GM23338 (cell line): ENCODE results near the gene ANKRD44. TPM values are rescaled to one million over a fixed set of nuclear protein-coding genes. Genes with fewer than 3 reads are reported as not detected.

Source experiments
- ATAC-seq: fragments of 200-7000 bp; cut with Tn5 transposase; 3 replicates; pipeline ENCODE4 v1.9.1; 2020
- DNase-seq: peaks from one replicate; pipeline ENCODE4 v3.0.0-alpha.2; 2015; ENCODE audit warnings: low spot score
- H2AFZ ChIP-seq: fragments of 200-600 bp; sonication (generic); 2 replicates; pipeline ENCODE4 v1.8.0; 2016; ENCODE audit warnings: antibody characterized with exemption, mild to moderate bottlenecking, moderate library complexity
- H3F3A ChIP-seq: fragments of 200-600 bp; sonication (generic); replicated peaks from 2 replicates; pipeline ENCODE4 v1.8.0; 2017; ENCODE audit warnings: antibody characterized with exemption, mixed run types, low read depth
- H3K27ac ChIP-seq: fragments of 200-600 bp; sonication (generic); 2 replicates; pipeline ENCODE4 v1.6.1; 2016; ENCODE audit warnings: low read depth
- H3K27me3 ChIP-seq: fragments of 200-600 bp; sonication (generic); 2 replicates; pipeline ENCODE4 v1.8.0; 2016; ENCODE audit warnings: mild to moderate bottlenecking, mixed run types, moderate library complexity; ENCODE audit not compliant: insufficient read depth
- H3K36me3 ChIP-seq: fragments of 200-600 bp; sonication (generic); 2 replicates; pipeline ENCODE4 v1.8.0; 2016; ENCODE audit warnings: mild to moderate bottlenecking; ENCODE audit not compliant: insufficient read depth
- H3K4me1 ChIP-seq: fragments of 200-600 bp; sonication (generic); 2 replicates; pipeline ENCODE4 v1.8.0; 2016; ENCODE audit warnings: mild to moderate bottlenecking, moderate library complexity; ENCODE audit not compliant: insufficient read depth
- H3K4me2 ChIP-seq: fragments of 200-600 bp; sonication (generic); 2 replicates; pipeline ENCODE4 v1.7.1; 2017; ENCODE audit warnings: mixed run types
- H3K4me3 ChIP-seq: fragments of 200-600 bp; sonication (generic); 2 replicates; pipeline ENCODE4 v1.6.1; 2016; ENCODE audit warnings: mixed run types
- H3K79me2 ChIP-seq: fragments of 200-600 bp; sonication (generic); replicated peaks from 2 replicates; pipeline ENCODE4 v1.8.0; 2017; ENCODE audit warnings: mild to moderate bottlenecking; ENCODE audit not compliant: insufficient read depth
- H3K9me2 ChIP-seq: fragments of 200-600 bp; sonication (generic); 2 replicates; pipeline ENCODE4 v1.8.0; 2017; ENCODE audit not compliant: insufficient read depth
- H4K20me1 ChIP-seq: fragments of 200-600 bp; sonication (generic); replicated peaks from 2 replicates; pipeline ENCODE4 v1.8.0; 2017; ENCODE audit warnings: mild to moderate bottlenecking; ENCODE audit not compliant: insufficient read depth
- H3K27ac Mint-ChIP-seq: 2 replicates; pipeline ENCODE4 v1.8.0; 2020; ENCODE audit warnings: inconsistent platforms, mild to moderate bottlenecking, moderate library complexity, mixed read lengths
- H3K27me3 Mint-ChIP-seq: 3 replicates; pipeline ENCODE4 v1.8.0; 2022; ENCODE audit warnings: low read depth, mild to moderate bottlenecking, moderate library complexity, mixed read lengths, inconsistent platforms; ENCODE audit not compliant: insufficient read depth, poor library complexity
- H3K36me3 Mint-ChIP-seq: 3 replicates; pipeline ENCODE4 v1.8.0; 2021; ENCODE audit warnings: low read depth, mild to moderate bottlenecking, inconsistent platforms, moderate library complexity, mixed read lengths
- H3K4me1 Mint-ChIP-seq: 3 replicates; pipeline ENCODE4 v1.8.0; 2020; ENCODE audit warnings: mild to moderate bottlenecking, inconsistent platforms, mixed read lengths
- H3K4me3 Mint-ChIP-seq: 3 replicates; pipeline ENCODE4 v1.8.0; 2021; ENCODE audit warnings: moderate library complexity, mild to moderate bottlenecking, inconsistent platforms, mixed read lengths
- H3K9me3 Mint-ChIP-seq: 3 replicates; pipeline ENCODE4 v1.8.0; 2020; ENCODE audit warnings: moderate library complexity, mild to moderate bottlenecking, inconsistent platforms, mixed read lengths
- CREB1 ChIP-seq: fragments of 250-450 bp; sonication (Bioruptor Pico); IDR thresholded peaks from 2 replicates; pipeline ENCODE4 v1.5.0; 2020; ENCODE audit warnings: low read depth, mild to moderate bottlenecking, moderate library complexity
- ETS1 ChIP-seq: IDR thresholded peaks from 2 replicates; pipeline ENCODE4 v1.6.1; 2016; ENCODE audit warnings: antibody characterized with exemption
- EZH2 ChIP-seq: fragments of 200-600 bp; sonication (generic); IDR thresholded peaks from one replicate; pipeline ENCODE4 v1.8.0; 2017; ENCODE audit warnings: antibody characterized with exemption, mild to moderate bottlenecking, low read depth; ENCODE audit not compliant: unreplicated experiment
- EZH2phosphoT487 ChIP-seq: fragments of 200-600 bp; sonication (generic); IDR thresholded peaks from one replicate; pipeline ENCODE4 v1.8.1; 2018; ENCODE audit warnings: antibody characterized with exemption; ENCODE audit not compliant: unreplicated experiment
- JUNB ChIP-seq: IDR thresholded peaks from one replicate; pipeline ENCODE4 v1.6.1; 2016; ENCODE audit warnings: antibody characterized with exemption; ENCODE audit not compliant: unreplicated experiment
- NANOG ChIP-seq: IDR thresholded peaks from 2 replicates; pipeline ENCODE4 v1.6.1; 2016; ENCODE audit warnings: antibody characterized with exemption, borderline replicate concordance
- POLR2AphosphoS5 ChIP-seq: IDR thresholded peaks from 2 replicates; pipeline ENCODE4 v1.6.1; 2016; ENCODE audit warnings: antibody characterized with exemption, low read depth
- REST ChIP-seq: IDR thresholded peaks from one replicate; pipeline ENCODE4 v1.6.1; 2018; ENCODE audit warnings: antibody characterized with exemption; ENCODE audit not compliant: unreplicated experiment
- STAT1 ChIP-seq: IDR thresholded peaks from one replicate; pipeline ENCODE4 v1.6.1; 2016; ENCODE audit warnings: antibody characterized with exemption; ENCODE audit not compliant: unreplicated experiment
- ZNF114 ChIP-seq: fragments of 250-450 bp; sonication (Bioruptor Pico); IDR thresholded peaks from 2 replicates; pipeline ENCODE4 v1.5.0; 2020; ENCODE audit warnings: mild to moderate bottlenecking, moderate library complexity
- ZNF331 ChIP-seq: fragments of 250-450 bp; sonication (Bioruptor Pico); IDR thresholded peaks from 2 replicates; pipeline ENCODE4 v1.5.0; 2020; ENCODE audit warnings: low read depth, mild to moderate bottlenecking, moderate library complexity
- polyA plus RNA-seq: library from polyadenylated mRNA; unstranded; fragments of >200 nt; fragmentation: Nextera tagmentation; extraction: Ambion mirVana; gene quantifications from 2 replicates; pipeline ENCODE4 v1.2.1, GENCODE V29; 2016
- total RNA-seq: library from RNA; depleted of rRNA; stranded (reverse); fragments of >200 nt; shearing (Covaris generic); gene quantifications from 2 replicates; pipeline ENCODE4 v1.2.3, GENCODE V29; 2014
- TF ChIP-seq, protein P1 (sequence below): fragments of 250-450 bp; sonication (Bioruptor Pico); IDR thresholded peaks from 2 replicates; pipeline ENCODE4 v1.5.0; 2020; ENCODE audit warnings: mild to moderate bottlenecking, moderate library complexity
- TF ChIP-seq, protein P2 (sequence below), 2 experiments: fragments of 200-600 bp in 1 of 2; sonication (generic) in 1 of 2; conservative IDR thresholded peaks; 2 replicates each; pipeline versions ENCODE4 v1.5.1 to v1.6.1; 2016 to 2017; ENCODE audit warnings: antibody characterized with exemption in 2 of 2, low read depth in 2 of 2, mild to moderate bottlenecking in 2 of 2, moderate library complexity in 1 of 2

ANKRD44 gene
- total and polyA plus RNA-seq, 2 experiments from 2014 or later: 0.44 to 0.56 TPM

- H3K27me3 ChIP-seq: no peaks in the 10 kb centered on the region
- no peak overlapping the region for H3K4me2 ChIP-seq
- no peaks in the 10 kb centered on the region for H3K4me1 Mint-ChIP-seq
- ATAC-seq (no peak), DNase-seq (no peak)
- no peaks in the 10 kb centered on the region for H3K9me2 ChIP-seq
- no peaks in the 10 kb centered on the region for H3K36me3 ChIP-seq
- H3K27ac ChIP-seq: no peak overlapping the region
- H3K9me3 Mint-ChIP-seq: no peaks in the 10 kb centered on the region
- TF ChIP-seq ZNF331 (CRISPR knock-in tag) (no peak), REST (no peak), STAT1 (no peak), EZH2 (no peak), CREB1 (CRISPR knock-in tag) (no peak), ETS1 (no peak), EZH2phosphoT487 (no peak), NANOG (no peak), JUNB (no peak), ZNF114 (CRISPR knock-in tag) (no peak), POLR2AphosphoS5 (no peak)
- TF ChIP-seq, protein P1, sequence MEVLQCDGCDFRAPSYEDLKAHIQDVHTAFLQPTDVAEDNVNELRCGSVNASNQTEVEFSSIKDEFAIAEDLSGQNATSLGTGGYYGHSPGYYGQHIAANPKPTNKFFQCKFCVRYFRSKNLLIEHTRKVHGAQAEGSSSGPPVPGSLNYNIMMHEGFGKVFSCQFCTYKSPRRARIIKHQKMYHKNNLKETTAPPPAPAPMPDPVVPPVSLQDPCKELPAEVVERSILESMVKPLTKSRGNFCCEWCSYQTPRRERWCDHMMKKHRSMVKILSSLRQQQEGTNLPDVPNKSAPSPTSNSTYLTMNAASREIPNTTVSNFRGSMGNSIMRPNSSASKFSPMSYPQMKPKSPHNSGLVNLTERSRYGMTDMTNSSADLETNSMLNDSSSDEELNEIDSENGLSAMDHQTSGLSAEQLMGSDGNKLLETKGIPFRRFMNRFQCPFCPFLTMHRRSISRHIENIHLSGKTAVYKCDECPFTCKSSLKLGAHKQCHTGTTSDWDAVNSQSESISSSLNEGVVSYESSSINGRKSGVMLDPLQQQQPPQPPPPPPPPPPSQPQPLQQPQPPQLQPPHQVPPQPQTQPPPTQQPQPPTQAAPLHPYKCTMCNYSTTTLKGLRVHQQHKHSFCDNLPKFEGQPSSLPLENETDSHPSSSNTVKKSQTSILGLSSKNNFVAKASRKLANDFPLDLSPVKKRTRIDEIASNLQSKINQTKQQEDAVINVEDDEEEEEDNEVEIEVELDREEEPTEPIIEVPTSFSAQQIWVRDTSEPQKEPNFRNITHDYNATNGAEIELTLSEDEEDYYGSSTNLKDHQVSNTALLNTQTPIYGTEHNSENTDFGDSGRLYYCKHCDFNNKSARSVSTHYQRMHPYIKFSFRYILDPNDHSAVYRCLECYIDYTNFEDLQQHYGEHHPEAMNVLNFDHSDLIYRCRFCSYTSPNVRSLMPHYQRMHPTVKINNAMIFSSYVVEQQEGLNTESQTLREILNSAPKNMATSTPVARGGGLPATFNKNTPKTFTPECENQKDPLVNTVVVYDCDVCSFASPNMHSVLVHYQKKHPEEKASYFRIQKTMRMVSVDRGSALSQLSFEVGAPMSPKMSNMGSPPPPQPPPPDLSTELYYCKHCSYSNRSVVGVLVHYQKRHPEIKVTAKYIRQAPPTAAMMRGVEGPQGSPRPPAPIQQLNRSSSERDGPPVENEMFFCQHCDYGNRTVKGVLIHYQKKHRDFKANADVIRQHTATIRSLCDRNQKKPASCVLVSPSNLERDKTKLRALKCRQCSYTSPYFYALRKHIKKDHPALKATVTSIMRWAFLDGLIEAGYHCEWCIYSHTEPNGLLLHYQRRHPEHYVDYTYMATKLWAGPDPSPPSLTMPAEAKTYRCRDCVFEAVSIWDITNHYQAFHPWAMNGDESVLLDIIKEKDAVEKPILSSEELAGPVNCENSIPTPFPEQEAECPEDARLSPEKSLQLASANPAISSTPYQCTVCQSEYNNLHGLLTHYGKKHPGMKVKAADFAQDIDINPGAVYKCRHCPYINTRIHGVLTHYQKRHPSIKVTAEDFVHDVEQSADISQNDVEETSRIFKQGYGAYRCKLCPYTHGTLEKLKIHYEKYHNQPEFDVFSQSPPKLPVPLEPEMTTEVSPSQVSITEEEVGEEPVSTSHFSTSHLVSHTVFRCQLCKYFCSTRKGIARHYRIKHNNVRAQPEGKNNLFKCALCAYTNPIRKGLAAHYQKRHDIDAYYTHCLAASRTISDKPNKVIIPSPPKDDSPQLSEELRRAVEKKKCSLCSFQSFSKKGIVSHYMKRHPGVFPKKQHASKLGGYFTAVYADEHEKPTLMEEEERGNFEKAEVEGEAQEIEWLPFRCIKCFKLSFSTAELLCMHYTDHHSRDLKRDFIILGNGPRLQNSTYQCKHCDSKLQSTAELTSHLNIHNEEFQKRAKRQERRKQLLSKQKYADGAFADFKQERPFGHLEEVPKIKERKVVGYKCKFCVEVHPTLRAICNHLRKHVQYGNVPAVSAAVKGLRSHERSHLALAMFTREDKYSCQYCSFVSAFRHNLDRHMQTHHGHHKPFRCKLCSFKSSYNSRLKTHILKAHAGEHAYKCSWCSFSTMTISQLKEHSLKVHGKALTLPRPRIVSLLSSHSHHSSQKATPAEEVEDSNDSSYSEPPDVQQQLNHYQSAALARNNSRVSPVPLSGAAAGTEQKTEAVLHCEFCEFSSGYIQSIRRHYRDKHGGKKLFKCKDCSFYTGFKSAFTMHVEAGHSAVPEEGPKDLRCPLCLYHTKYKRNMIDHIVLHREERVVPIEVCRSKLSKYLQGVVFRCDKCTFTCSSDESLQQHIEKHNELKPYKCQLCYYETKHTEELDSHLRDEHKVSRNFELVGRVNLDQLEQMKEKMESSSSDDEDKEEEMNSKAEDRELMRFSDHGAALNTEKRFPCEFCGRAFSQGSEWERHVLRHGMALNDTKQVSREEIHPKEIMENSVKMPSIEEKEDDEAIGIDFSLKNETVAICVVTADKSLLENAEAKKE: no peak
- TF ChIP-seq, protein P2, sequence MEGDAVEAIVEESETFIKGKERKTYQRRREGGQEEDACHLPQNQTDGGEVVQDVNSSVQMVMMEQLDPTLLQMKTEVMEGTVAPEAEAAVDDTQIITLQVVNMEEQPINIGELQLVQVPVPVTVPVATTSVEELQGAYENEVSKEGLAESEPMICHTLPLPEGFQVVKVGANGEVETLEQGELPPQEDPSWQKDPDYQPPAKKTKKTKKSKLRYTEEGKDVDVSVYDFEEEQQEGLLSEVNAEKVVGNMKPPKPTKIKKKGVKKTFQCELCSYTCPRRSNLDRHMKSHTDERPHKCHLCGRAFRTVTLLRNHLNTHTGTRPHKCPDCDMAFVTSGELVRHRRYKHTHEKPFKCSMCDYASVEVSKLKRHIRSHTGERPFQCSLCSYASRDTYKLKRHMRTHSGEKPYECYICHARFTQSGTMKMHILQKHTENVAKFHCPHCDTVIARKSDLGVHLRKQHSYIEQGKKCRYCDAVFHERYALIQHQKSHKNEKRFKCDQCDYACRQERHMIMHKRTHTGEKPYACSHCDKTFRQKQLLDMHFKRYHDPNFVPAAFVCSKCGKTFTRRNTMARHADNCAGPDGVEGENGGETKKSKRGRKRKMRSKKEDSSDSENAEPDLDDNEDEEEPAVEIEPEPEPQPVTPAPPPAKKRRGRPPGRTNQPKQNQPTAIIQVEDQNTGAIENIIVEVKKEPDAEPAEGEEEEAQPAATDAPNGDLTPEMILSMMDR (conservative IDR thresholded peaks at IDR 0.05; ENCODE audit: low read depth in 2 of 2): no peak
- H4K20me1 ChIP-seq: no peaks in the 10 kb centered on the region
- no peak overlapping the region for H3K27ac Mint-ChIP-seq
- H2AFZ ChIP-seq: no peak overlapping the region
- H3K27me3 Mint-ChIP-seq: no peaks in the 10 kb centered on the region
- no peaks in the 10 kb centered on the region for H3K4me1 ChIP-seq
- no peaks in the 10 kb centered on the region for H3K36me3 Mint-ChIP-seq
- H3K79me2 ChIP-seq: no peaks in the 10 kb centered on the region
- no peak overlapping the region for H3K4me3 Mint-ChIP-seq
- H3K4me3 ChIP-seq: no peak overlapping the region
- no peaks in the 10 kb centered on the region for H3F3A ChIP-seq
Measured at GRCh38 chr2:197182668-197183067, 127.9 kb downstream of the ANKRD44 start.
